ENCODE measurements around the gene CACNG4. TPM values are rescaled to one million over a fixed set of nuclear protein-coding genes. Genes with fewer than 3 reads are reported as not detected.

Gene CACNG4
- total RNA-seq, 2 donors from 2014 or later: not detected

Other genes with a start within 250 kb of the CACNG4 start
- not detected for gene CACNG5, start 129.6 kb upstream of the CACNG4 start, total RNA-seq
- gene CACNG1, start 79.8 kb downstream of the CACNG4 start, total RNA-seq: not detected

Measured in T-helper 17 cell (primary cell).